Common myeloid progenitor, CD34-positive (primary cell): ENCODE results near the gene CEP131.

Experiments used
- CTCF ChIA-PET: fragments of 350-600 bp; sonication (Branson Sonifier 250); formaldehyde crosslinking; loops from one replicate; lab custom pipeline; 2021; ENCODE audit warnings: antibody characterized with exemption; lab: Charles Lee
- POLR2A ChIA-PET: fragments of 350-600 bp; sonication (Branson Sonifier 250); formaldehyde crosslinking; loops from one replicate; lab custom pipeline; 2021; ENCODE audit warnings: antibody characterized with exemption; lab: Charles Lee
- DNase-seq, 3 donors: peaks; one replicate each; pipeline versions ENCODE4 v3.0.0 to v3.0.0-alpha.2; 2013
- H3K27ac ChIP-seq, 2 experiments: 1 replicate in 1 of 2; 2 replicates in 1 of 2; pipeline ENCODE4 v1.7.0; 2013; ENCODE audit warnings: inconsistent platforms in 2 of 2, low read length in 2 of 2, mild to moderate bottlenecking in 2 of 2, low read depth in 1 of 2, moderate library complexity in 1 of 2; ENCODE audit not compliant: severe bottlenecking in 2 of 2, insufficient read depth in 1 of 2, poor library complexity in 1 of 2
- H3K27me3 ChIP-seq, 5 experiments: replicated peaks in 2 of 5; 1 replicate in 3 of 5; 2 replicates in 2 of 5; pipeline versions ENCODE4 v1.6.1 to v1.7.0; 2013; ENCODE audit warnings: low read length in 4 of 5, mild to moderate bottlenecking in 2 of 5, moderate library complexity in 2 of 5, inconsistent platforms in 1 of 5; ENCODE audit not compliant: insufficient read depth in 5 of 5, control insufficient read depth in 4 of 5
- H3K36me3 ChIP-seq, 4 experiments: 1 replicate in 2 of 4; 2 replicates in 2 of 4; pipeline versions ENCODE4 v1.6.1 to v1.7.0; 2013; ENCODE audit warnings: low read length in 3 of 4, control low read depth in 1 of 4, mild to moderate bottlenecking in 1 of 4; ENCODE audit not compliant: control insufficient read depth in 4 of 4, insufficient read depth in 4 of 4
- H3K4me1 ChIP-seq, 4 experiments: 1 replicate in 3 of 4; 2 replicates in 1 of 4; pipeline versions ENCODE4 v1.6.1 to v1.7.1; 2013; ENCODE audit warnings: low read length in 3 of 4, mild to moderate bottlenecking in 3 of 4, control low read depth in 1 of 4, inconsistent platforms in 1 of 4, moderate library complexity in 1 of 4; ENCODE audit not compliant: control insufficient read depth in 4 of 4, insufficient read depth in 4 of 4; ENCODE audit errors: control extremely low read depth in 1 of 4
- H3K4me3 ChIP-seq, 7 experiments: 1 replicate in 4 of 7; 2 replicates in 3 of 7; pipeline versions ENCODE4 v1.5.1 to v1.7.0; 2013; ENCODE audit warnings: mild to moderate bottlenecking in 7 of 7, low read length in 6 of 7, moderate library complexity in 6 of 7, inconsistent platforms in 2 of 7, low read depth in 2 of 7, control low read depth in 1 of 7; ENCODE audit not compliant: insufficient read depth in 4 of 7, control insufficient read depth in 1 of 7; ENCODE audit errors: extremely low read depth in 1 of 7
- H3K9me3 ChIP-seq, 5 experiments: 1 replicate in 4 of 5; 2 replicates in 1 of 5; pipeline versions ENCODE4 v1.6.1 to v1.7.1; 2013; ENCODE audit warnings: low read length in 4 of 5, mild to moderate bottlenecking in 2 of 5, inconsistent platforms in 1 of 5, low read depth in 1 of 5, moderate library complexity in 1 of 5; ENCODE audit not compliant: control insufficient read depth in 4 of 5, insufficient read depth in 2 of 5; ENCODE audit errors: control extremely low read depth in 1 of 5
- WGBS: methylation state at CpG from one replicate; pipeline ENCODE4 v1.1.5; 2013; ENCODE audit not compliant: insufficient coverage; 5-methylcytosine and 5-hydroxymethylcytosine counted together

Gene CEP131

GRCh38 chr17:81243333-81243664, 20.5 kb upstream of the CEP131 start:
- H3K4me3 ChIP-seq: no peak overlapping the region
- H3K4me1 ChIP-seq: peaks cover 2 to 34% (median 26%) of the 10 kb centered on the region in 4 experiments
- 91% methylated on average over 9 of the region's 10 CpGs for WGBS
- ChIA-PET CTCF (interaction anchor here (1.7 kb wide), 1 partner anchor 101 kb away, joined by 11 read pairs; no protein-coding TSS in a partner anchor), POLR2A (no interaction called here)
- H3K27me3 ChIP-seq: no peaks in the 10 kb centered on the region
- no peaks in the 10 kb centered on the region for H3K9me3 ChIP-seq
- H3K27ac ChIP-seq: no peak overlapping the region
- DNase-seq: no peak
- peaks cover 0 to 35% (median 18%) of the 10 kb centered on the region in 4 experiments for H3K36me3 ChIP-seq

- ChIA-PET CTCF (interaction anchor here (0.9 to 1.9 kb wide), 3 partner anchors 16 to 101 kb away, joined by 3 to 11 read pairs (median 4); no protein-coding TSS in a partner anchor), POLR2A (no interaction called here)
- Histone ChIP-seq H3K36me3 (peaks cover 0 to 35% (median 18%) of the 10 kb centered on the region in 4 experiments), H3K4me3 (no peak overlapping the region), H3K4me1 (peaks cover 6 to 40% (median 33%) of the 10 kb centered on the region in 4 experiments), H3K27me3 (no peaks in the 10 kb centered on the region), H3K9me3 (no peaks in the 10 kb centered on the region), H3K27ac (no peak overlapping the region)
- WGBS: 80% methylated on average over 20 of the region's 33 CpGs
- DNase-seq: peak in 2 of 3 donors; percentile 34 to 36
Observed at GRCh38 chr17:81242421-81243332, 19.9 kb upstream of the CEP131 start.

GRCh38 chr17:81241648-81242420, 19.1 kb upstream of the CEP131 start:
- Histone ChIP-seq H3K4me1 (peaks cover 6 to 47% (median 38%) of the 10 kb centered on the region in 4 experiments), H3K36me3 (peaks cover 0 to 35% (median 15%) of the 10 kb centered on the region in 4 experiments), H3K27me3 (no peaks in the 10 kb centered on the region), H3K9me3 (no peaks in the 10 kb centered on the region), H3K27ac (no peak overlapping the region), H3K4me3 (no peak overlapping the region)
- ChIA-PET POLR2A (no interaction called here), CTCF (interaction anchor here (0.9 to 1.9 kb wide), 4 partner anchors 15 to 100 kb away, joined by 3 to 11 read pairs (median 4); no protein-coding TSS in a partner anchor)
- peak; percentile 50 to 77 (median 76) for DNase-seq
- 38% methylated on average over 19 of the region's 26 CpGs for WGBS

GRCh38 chr17:81241203-81241602, 18.4 kb upstream of the CEP131 start:
- peaks cover 0 to 36% (median 16%) of the 10 kb centered on the region in 4 experiments for H3K36me3 ChIP-seq
- H3K4me3 ChIP-seq: no peak overlapping the region
- ChIA-PET POLR2A (no interaction called here), CTCF (interaction anchor here (1.3 to 1.9 kb wide), 4 partner anchors 41 to 99 kb away, joined by 4 to 9 read pairs (median 4); no protein-coding TSS in a partner anchor)
- peaks cover 6 to 47% (median 38%) of the 10 kb centered on the region in 4 experiments for H3K4me1 ChIP-seq
- DNase-seq: no peak
- H3K27me3 ChIP-seq: no peaks in the 10 kb centered on the region
- no peak overlapping the region for H3K27ac ChIP-seq
- H3K9me3 ChIP-seq: no peaks in the 10 kb centered on the region
- WGBS: 97% methylated on average over 8 of the region's 10 CpGs

- CTCF ChIA-PET: interaction anchor here (1.0 to 1.4 kb wide), 4 partner anchors 14 to 98 kb away, joined by 3 to 9 read pairs (median 4); no protein-coding TSS in a partner anchor
- 98% methylated on average over 5 of the region's 8 CpGs for WGBS
- no peak for DNase-seq
- H3K27me3 ChIP-seq: no peaks in the 10 kb centered on the region
- POLR2A ChIA-PET: no interaction called here
- peaks cover 6 to 47% (median 38%) of the 10 kb centered on the region in 4 experiments for H3K4me1 ChIP-seq
- H3K36me3 ChIP-seq: peaks cover 0 to 35% (median 16%) of the 10 kb centered on the region in 4 experiments
- no peak overlapping the region for H3K27ac ChIP-seq
- peak overlapping the region in 3 of 7 experiments; percentile 89 to 95 (median 94) for H3K4me3 ChIP-seq
- H3K9me3 ChIP-seq: no peaks in the 10 kb centered on the region
Observed at GRCh38 chr17:81240761-81241160, 18.0 kb upstream of the CEP131 start.

GRCh38 chr17:81239714-81240555, 17.2 kb upstream of the CEP131 start:
- Histone ChIP-seq H3K27ac (peak overlapping the region; percentile 54 to 82), H3K27me3 (no peaks in the 10 kb centered on the region), H3K36me3 (peaks cover 0 to 28% (median 16%) of the 10 kb centered on the region in 4 experiments), H3K4me3 (peak overlapping the region; percentile 79 to 95 (median 89)), H3K4me1 (peaks cover 6 to 47% (median 38%) of the 10 kb centered on the region in 4 experiments), H3K9me3 (no peaks in the 10 kb centered on the region)
- CTCF ChIA-PET: interaction anchor here (0.9 to 2.0 kb wide), 7 partner anchors 13 to 98 kb away, joined by 3 to 9 read pairs (median 4); no protein-coding TSS in a partner anchor
- POLR2A ChIA-PET: interaction anchor here (1.0 kb wide), 1 partner anchor 17 kb away, joined by 3 read pairs; no protein-coding TSS in a partner anchor
- WGBS: 24% methylated on average over 35 of the region's 37 CpGs
- DNase-seq: peak in 2 of 3 donors; percentile 55 to 59
